ENCODE results near the gene SH3TC1. TPM values are rescaled to one million over a fixed set of nuclear protein-coding genes. Genes with fewer than 3 reads are reported as not detected.

The SH3TC1 gene
- total and polyA plus RNA-seq, 10 of the 15 experiments (the other 5 are each of a cell fraction or from before 2014, with no cell fraction given), result 0.19 to 47.0 (median 18.4) TPM

- TF ChIP-seq EP300 (IDR thresholded peaks at IDR 0.05; ENCODE audit: borderline replicate concordance in 1 of 2, control insufficient read depth in 1 of 2, low read depth in 2 of 2, low read length in 2 of 2), result no peak
- no peak for TF ChIP-seq TAF1 (IDR thresholded peaks at IDR 0.05; ENCODE audit: borderline replicate concordance, low read depth, low read length)
- TF ChIP-seq, protein P1, sequence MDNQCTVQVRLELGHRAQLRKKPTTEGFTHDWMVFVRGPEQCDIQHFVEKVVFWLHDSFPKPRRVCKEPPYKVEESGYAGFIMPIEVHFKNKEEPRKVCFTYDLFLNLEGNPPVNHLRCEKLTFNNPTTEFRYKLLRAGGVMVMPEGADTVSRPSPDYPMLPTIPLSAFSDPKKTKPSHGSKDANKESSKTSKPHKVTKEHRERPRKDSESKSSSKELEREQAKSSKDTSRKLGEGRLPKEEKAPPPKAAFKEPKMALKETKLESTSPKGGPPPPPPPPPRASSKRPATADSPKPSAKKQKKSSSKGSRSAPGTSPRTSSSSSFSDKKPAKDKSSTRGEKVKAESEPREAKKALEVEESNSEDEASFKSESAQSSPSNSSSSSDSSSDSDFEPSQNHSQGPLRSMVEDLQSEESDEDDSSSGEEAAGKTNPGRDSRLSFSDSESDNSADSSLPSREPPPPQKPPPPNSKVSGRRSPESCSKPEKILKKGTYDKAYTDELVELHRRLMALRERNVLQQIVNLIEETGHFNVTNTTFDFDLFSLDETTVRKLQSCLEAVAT (IDR thresholded peaks at IDR 0.05), result no peak
- TF ChIP-seq MEF2B (IDR thresholded peaks at IDR 0.05; ENCODE audit: partially characterized antibody, poor library complexity, severe bottlenecking), result no peak
- no peak for TF ChIP-seq ZZZ3 (IDR thresholded peaks at IDR 0.05; ENCODE audit: control insufficient read depth, insufficient read length, low read depth)
- no peak for TF ChIP-seq ZSCAN29 (IDR thresholded peaks at IDR 0.05)
- no peak for TF ChIP-seq MYB (IDR thresholded peaks at IDR 0.05; ENCODE audit: borderline replicate concordance, low read depth, low read length)
- no peak for TF ChIP-seq TARDBP (IDR thresholded peaks at IDR 0.05; ENCODE audit: borderline replicate concordance)
- TF ChIP-seq FOXK2 (IDR thresholded peaks at IDR 0.05), result no peak
- no peak for TF ChIP-seq GABPA (IDR thresholded peaks at IDR 0.05; ENCODE audit: low read depth)
Observed at GRCh38 chr4:8250637-8251036, 51.5 kb downstream of the SH3TC1 start (continued).

GRCh38 chr4:8251110-8251883, 52.2 kb downstream of the SH3TC1 start:
- Histone ChIP-seq H3K79me2 (ENCODE audit: control insufficient read depth, insufficient read depth, low read length) (no peaks in the 10 kb centered on the region), H3K9ac (ENCODE audit: control insufficient read depth, insufficient read depth, low read length) (no peak overlapping the region), H3K9me3 (replicated peaks; ENCODE audit: control insufficient read depth, insufficient read depth, low read length) (no peaks in the 10 kb centered on the region), H3K4me1 (ENCODE audit: control insufficient read depth, insufficient read depth, low read length) (no peaks in the 10 kb centered on the region), H3K27ac (ENCODE audit: control insufficient read depth, insufficient read depth) (no peak overlapping the region), H3K36me3 (ENCODE audit: control insufficient read depth in 2 of 2, insufficient read depth in 2 of 2, low read length in 1 of 2) (no peaks in the 10 kb centered on the region), H3K4me3 (no peak overlapping the region), H2AFZ (ENCODE audit: control insufficient read depth, low read depth, low read length) (no peak overlapping the region), H4K20me1 (ENCODE audit: control insufficient read depth, insufficient read depth) (no peaks in the 10 kb centered on the region), H3K4me2 (ENCODE audit: control insufficient read depth, insufficient read depth) (no peak overlapping the region), H3K27me3 (replicated peaks in 1 of 2; ENCODE audit: control insufficient read depth in 2 of 2, insufficient read depth in 2 of 2, low read length in 1 of 2) (no peaks in the 10 kb centered on the region; a peak in 1 of 4 replicates)
- RAD21 ChIA-PET (ENCODE audit: unreplicated experiment), result no interaction called here
- no peak for FAIRE-seq
- CTCF ChIA-PET, result no interaction called here
- SMC1A ChIA-PET (ENCODE audit: uncharacterized antibody, unreplicated experiment), result interaction anchor here (1.0 to 2.3 kb wide), 3 partner anchors 9 to 75 kb away, joined by 3 to 10 read pairs (median 3); no protein-coding TSS in a partner anchor
- no peak for ATAC-seq
- DNase-seq (ENCODE audit: low read depth, low spot score), result no peak
- WGBS (ENCODE audit: insufficient coverage, insufficient replicate concordance, low lambda C conversion rate, missing lambda C conversion rate), result 46% methylated on average over 24 of the region's 24 CpGs
- POLR2A ChIA-PET, result no interaction called here
- in situ Hi-C loops (cut with MboI) (no loop called here), intact Hi-C loops (cut with micrococcal nuclease; ENCODE audit: unreplicated experiment) (no loop called here)
- BruUV-seq (replicated peaks), result no TSS peak
- TF ChIP-seq FOXM1 (IDR thresholded peaks at IDR 0.05; ENCODE audit: low read depth, low read length), result no peak
- no peak for TF ChIP-seq NFYB (IDR thresholded peaks at IDR 0.05; ENCODE audit: insufficient read depth, low read depth, low read length)
- TF ChIP-seq MYB (IDR thresholded peaks at IDR 0.05; ENCODE audit: borderline replicate concordance, low read depth, low read length), result no peak
- TF ChIP-seq, protein P2, sequence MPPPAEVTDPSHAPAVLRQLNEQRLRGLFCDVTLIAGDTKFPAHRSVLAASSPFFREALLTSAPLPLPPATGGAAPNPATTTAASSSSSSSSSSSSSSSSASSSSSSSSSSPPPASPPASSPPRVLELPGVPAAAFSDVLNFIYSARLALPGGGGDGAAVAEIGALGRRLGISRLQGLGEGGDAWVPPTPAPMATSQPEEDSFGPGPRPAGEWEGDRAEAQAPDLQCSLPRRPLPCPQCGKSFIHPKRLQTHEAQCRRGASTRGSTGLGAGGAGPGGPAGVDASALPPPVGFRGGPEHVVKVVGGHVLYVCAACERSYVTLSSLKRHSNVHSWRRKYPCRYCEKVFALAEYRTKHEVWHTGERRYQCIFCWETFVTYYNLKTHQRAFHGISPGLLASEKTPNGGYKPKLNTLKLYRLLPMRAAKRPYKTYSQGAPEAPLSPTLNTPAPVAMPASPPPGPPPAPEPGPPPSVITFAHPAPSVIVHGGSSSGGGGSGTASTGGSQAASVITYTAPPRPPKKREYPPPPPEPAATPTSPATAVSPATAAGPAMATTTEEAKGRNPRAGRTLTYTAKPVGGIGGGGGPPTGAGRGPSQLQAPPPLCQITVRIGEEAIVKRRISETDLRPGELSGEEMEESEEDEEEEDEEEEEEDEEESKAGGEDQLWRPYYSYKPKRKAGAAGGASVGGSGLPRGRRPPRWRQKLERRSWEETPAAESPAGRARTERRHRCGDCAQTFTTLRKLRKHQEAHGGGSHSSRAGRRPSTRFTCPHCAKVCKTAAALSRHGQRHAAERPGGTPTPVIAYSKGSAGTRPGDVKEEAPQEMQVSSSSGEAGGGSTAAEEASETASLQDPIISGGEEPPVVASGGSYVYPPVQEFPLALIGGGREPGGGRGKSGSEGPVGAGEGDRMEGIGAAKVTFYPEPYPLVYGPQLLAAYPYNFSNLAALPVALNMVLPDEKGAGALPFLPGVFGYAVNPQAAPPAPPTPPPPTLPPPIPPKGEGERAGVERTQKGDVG (CRISPR knock-in tag; IDR thresholded peaks at IDR 0.05), result no peak

Measured in GM12878 (cell line).